ENCODE measurements around the gene CARD16. TPM values are rescaled to one million over a fixed set of nuclear protein-coding genes. Genes with fewer than 3 reads are reported as not detected.

Gene CARD16
- total RNA-seq, 1 experiment from 2014 or later, result 8.8 TPM

- no peak for TF ChIP-seq CTCF (IDR thresholded peaks at IDR 0.05; ENCODE audit: unreplicated experiment)
- peaks cover 23% of the 10 kb centered on the region for H3K4me1 Mint-ChIP-seq (ENCODE audit: low read depth, unreplicated experiment)
- peaks cover 4% of the 10 kb centered on the region for H3K9me3 Mint-ChIP-seq (ENCODE audit: low read depth, unreplicated experiment)
- no peak for DNase-seq
- intact Hi-C loops (cut with micrococcal nuclease; ENCODE audit: unreplicated experiment), result no loop called here
- CTCF ChIA-PET, result no interaction called here
- no peak overlapping the region for H3K4me3 Mint-ChIP-seq (ENCODE audit: low read depth, unreplicated experiment)
- no peak overlapping the region for H3K27ac Mint-ChIP-seq (ENCODE audit: unreplicated experiment)
- no peaks in the 10 kb centered on the region for H3K27me3 Mint-ChIP-seq (ENCODE audit: unreplicated experiment)
- H3K36me3 Mint-ChIP-seq (ENCODE audit: insufficient read depth, unreplicated experiment), result peaks cover 5% of the 10 kb centered on the region
- BruUV-seq (replicated peaks), result no TSS peak
These were observed 47.8 kb downstream of the CARD16 start for GRCh38 chr11:104997288-104997687.

- DNase-seq, result no peak
- Mint-ChIP-seq H3K9me3 (ENCODE audit: low read depth, unreplicated experiment) (no peaks in the 10 kb centered on the region), H3K27ac (ENCODE audit: unreplicated experiment) (no peak overlapping the region), H3K4me3 (ENCODE audit: low read depth, unreplicated experiment) (no peak overlapping the region), H3K27me3 (ENCODE audit: unreplicated experiment) (no peaks in the 10 kb centered on the region), H3K36me3 (ENCODE audit: insufficient read depth, unreplicated experiment) (no peaks in the 10 kb centered on the region), H3K4me1 (ENCODE audit: low read depth, unreplicated experiment) (peaks cover 10% of the 10 kb centered on the region)
- no peak for TF ChIP-seq CTCF (IDR thresholded peaks at IDR 0.05; ENCODE audit: unreplicated experiment)
- intact Hi-C loops (cut with micrococcal nuclease; ENCODE audit: unreplicated experiment), result no loop called here
- BruUV-seq (replicated peaks), result no TSS peak
- CTCF ChIA-PET, result no interaction called here
These were observed 50.1 kb downstream of the CARD16 start for GRCh38 chr11:104995001-104995408.

- H3K27me3 Mint-ChIP-seq (ENCODE audit: unreplicated experiment), result no peaks in the 10 kb centered on the region
- no peak overlapping the region for H3K4me3 Mint-ChIP-seq (ENCODE audit: low read depth, unreplicated experiment)
- TF ChIP-seq CTCF (IDR thresholded peaks at IDR 0.05; ENCODE audit: unreplicated experiment), result no peak
- intact Hi-C loops (cut with micrococcal nuclease; ENCODE audit: unreplicated experiment), result no loop called here
- no TSS peak for BruUV-seq (replicated peaks)
- no peaks in the 10 kb centered on the region for H3K36me3 Mint-ChIP-seq (ENCODE audit: insufficient read depth, unreplicated experiment)
- DNase-seq, result no peak
- H3K9me3 Mint-ChIP-seq (ENCODE audit: low read depth, unreplicated experiment), result no peaks in the 10 kb centered on the region
- no peak overlapping the region for H3K27ac Mint-ChIP-seq (ENCODE audit: unreplicated experiment)
- no peaks in the 10 kb centered on the region for H3K4me1 Mint-ChIP-seq (ENCODE audit: low read depth, unreplicated experiment)
- CTCF ChIA-PET, result no interaction called here
These were observed 52.4 kb downstream of the CARD16 start for GRCh38 chr11:104992781-104993180.

GRCh38 chr11:104991994-104992393 is 53.1 kb downstream of the CARD16 start:
- Mint-ChIP-seq H3K36me3 (ENCODE audit: insufficient read depth, unreplicated experiment) (no peaks in the 10 kb centered on the region), H3K9me3 (ENCODE audit: low read depth, unreplicated experiment) (no peaks in the 10 kb centered on the region), H3K4me1 (ENCODE audit: low read depth, unreplicated experiment) (no peaks in the 10 kb centered on the region), H3K27me3 (ENCODE audit: unreplicated experiment) (no peaks in the 10 kb centered on the region), H3K4me3 (ENCODE audit: low read depth, unreplicated experiment) (no peak overlapping the region), H3K27ac (ENCODE audit: unreplicated experiment) (no peak overlapping the region)
- no peak for TF ChIP-seq CTCF (IDR thresholded peaks at IDR 0.05; ENCODE audit: unreplicated experiment)
- no TSS peak for BruUV-seq (replicated peaks)
- intact Hi-C loops (cut with micrococcal nuclease; ENCODE audit: unreplicated experiment), result no loop called here
- CTCF ChIA-PET, result no interaction called here
- DNase-seq, result no peak

Other genes starting within 250 kb of the CARD16 start
- not detected in 2 replicates for gene CASP12, start 146.9 kb downstream of the CARD16 start, total RNA-seq (2022)
- gene CASP4, start 76.8 kb downstream of the CARD16 start, total RNA-seq (2022), result 53.1 and 67.7 TPM in 2 replicates
- gene CASP5, start 22.2 kb downstream of the CARD16 start, total RNA-seq (2022), result not detected in 2 replicates
- gene CASP1, start 10.2 kb downstream of the CARD16 start, total RNA-seq (2022), result 10.1 and 13.5 TPM in 2 replicates
- gene CARD18, start 94.4 kb upstream of the CARD16 start, total RNA-seq (2022), result not detected in 2 replicates